ENCODE results near the gene TUBB.

Gene TUBB

DNA sequence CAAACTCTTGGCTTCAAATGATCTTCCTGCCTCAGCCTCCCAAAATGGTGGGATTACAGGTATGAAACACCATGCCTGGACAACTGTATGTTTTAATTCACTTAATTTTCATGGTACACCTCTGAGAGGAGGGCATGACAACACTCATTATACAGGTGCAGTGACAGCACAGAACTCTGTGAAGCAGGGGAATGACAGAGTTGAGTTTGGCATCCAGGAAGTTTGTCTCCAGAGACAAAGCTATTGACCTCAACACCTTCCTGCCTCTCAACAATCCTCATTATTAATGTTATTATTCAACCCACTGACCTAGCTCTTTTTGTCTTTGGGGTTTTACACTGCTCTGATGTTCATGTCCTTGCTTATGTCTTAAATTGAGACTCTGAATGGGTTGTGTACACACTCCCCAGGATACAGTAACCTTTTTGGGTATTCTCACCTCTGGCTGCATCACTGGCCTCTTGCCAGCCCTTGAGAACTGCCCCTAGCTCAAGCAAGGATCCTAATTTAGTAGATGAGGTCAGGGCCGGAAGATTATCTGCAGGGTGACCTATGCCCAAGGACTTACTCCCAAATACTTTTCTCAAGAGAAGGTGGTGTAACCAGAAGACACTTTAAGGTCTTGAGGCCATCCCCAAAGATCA lies 37.2 kb downstream of the TUBB start:
- H4K20me1 ChIP-seq (ENCODE audit: insufficient read depth, low read length): no peaks in the 10 kb centered on the region
- no peak overlapping the region for H3K4me2 ChIP-seq (ENCODE audit: low read depth, low read length)
- H3K27ac ChIP-seq (ENCODE audit: low read length): no peak overlapping the region
- H3K9ac ChIP-seq (ENCODE audit: low read length): no peak overlapping the region
- no peak for DNase-seq
- H2AFZ ChIP-seq (ENCODE audit: low read length): no peak overlapping the region
- peaks cover 4% of the 10 kb centered on the region; the same call in 1 of the 2 replicates for H3K27me3 ChIP-seq (replicated peaks; ENCODE audit: insufficient read depth, low read length)
- TF ChIP-seq EZH2 (optimal IDR thresholded peaks at IDR 0.05; ENCODE audit: low read depth, low read length): no peak
- TF ChIP-seq, protein P1, sequence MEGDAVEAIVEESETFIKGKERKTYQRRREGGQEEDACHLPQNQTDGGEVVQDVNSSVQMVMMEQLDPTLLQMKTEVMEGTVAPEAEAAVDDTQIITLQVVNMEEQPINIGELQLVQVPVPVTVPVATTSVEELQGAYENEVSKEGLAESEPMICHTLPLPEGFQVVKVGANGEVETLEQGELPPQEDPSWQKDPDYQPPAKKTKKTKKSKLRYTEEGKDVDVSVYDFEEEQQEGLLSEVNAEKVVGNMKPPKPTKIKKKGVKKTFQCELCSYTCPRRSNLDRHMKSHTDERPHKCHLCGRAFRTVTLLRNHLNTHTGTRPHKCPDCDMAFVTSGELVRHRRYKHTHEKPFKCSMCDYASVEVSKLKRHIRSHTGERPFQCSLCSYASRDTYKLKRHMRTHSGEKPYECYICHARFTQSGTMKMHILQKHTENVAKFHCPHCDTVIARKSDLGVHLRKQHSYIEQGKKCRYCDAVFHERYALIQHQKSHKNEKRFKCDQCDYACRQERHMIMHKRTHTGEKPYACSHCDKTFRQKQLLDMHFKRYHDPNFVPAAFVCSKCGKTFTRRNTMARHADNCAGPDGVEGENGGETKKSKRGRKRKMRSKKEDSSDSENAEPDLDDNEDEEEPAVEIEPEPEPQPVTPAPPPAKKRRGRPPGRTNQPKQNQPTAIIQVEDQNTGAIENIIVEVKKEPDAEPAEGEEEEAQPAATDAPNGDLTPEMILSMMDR (IDR thresholded peaks at IDR 0.05; ENCODE audit: low read length): no peak
- TF ChIP-seq EZH2phosphoT487 (IDR thresholded peaks at IDR 0.05; ENCODE audit: low read length): no peak
- H3K36me3 ChIP-seq (replicated peaks; ENCODE audit: insufficient read depth, low read length): no peaks in the 10 kb centered on the region
- H3K9me2 ChIP-seq (replicated peaks; ENCODE audit: insufficient read depth, low read length): no peaks in the 10 kb centered on the region
- no peak overlapping the region for H3K4me3 ChIP-seq (ENCODE audit: low read length)
- no peaks in the 10 kb centered on the region for H3K9me3 ChIP-seq (replicated peaks; ENCODE audit: insufficient read depth, low read length)
- H3F3A ChIP-seq (ENCODE audit: insufficient read depth, low read length): no peaks in the 10 kb centered on the region
- H3K4me1 ChIP-seq (ENCODE audit: low read length): no peaks in the 10 kb centered on the region
- H3K79me2 ChIP-seq (ENCODE audit: low read length): no peaks in the 10 kb centered on the region

DNA sequence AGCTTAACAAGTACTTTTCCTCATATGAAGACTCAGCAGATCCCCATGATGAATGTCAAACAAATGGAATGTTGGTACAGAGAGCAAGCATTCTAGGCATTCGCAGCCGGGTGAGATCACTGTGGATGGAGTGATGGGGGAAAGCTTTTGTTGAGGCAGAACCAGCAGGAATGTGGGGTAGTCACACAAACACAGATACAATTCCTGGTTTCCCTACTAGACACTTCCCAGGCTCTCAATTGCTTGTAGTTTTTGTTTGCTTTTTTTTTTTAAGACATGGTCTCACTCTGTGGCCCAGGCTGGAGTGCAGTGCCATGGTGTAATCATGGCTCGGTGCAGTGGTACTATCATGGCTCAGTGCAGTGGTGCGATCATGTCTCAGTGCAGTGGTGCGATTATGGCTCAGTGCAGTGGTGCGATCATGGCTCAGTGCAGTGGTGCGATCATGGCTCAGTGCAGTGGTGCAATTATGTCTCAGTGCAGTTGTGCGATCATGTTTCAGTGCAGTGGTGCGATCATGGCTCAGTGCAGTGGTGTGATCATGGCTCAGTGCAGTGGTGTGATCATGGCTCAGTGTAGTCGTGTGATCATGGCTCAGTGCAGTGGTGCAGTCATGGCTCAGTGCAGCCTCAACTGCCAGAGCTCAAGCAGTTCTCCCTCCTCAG lies 39.6 kb downstream of the TUBB start:
- Histone ChIP-seq H3K9ac (ENCODE audit: low read length) (no peak overlapping the region), H3K9me3 (replicated peaks; ENCODE audit: insufficient read depth, low read length) (no peaks in the 10 kb centered on the region), H2AFZ (ENCODE audit: low read length) (no peak overlapping the region), H4K20me1 (ENCODE audit: insufficient read depth, low read length) (no peaks in the 10 kb centered on the region), H3K36me3 (replicated peaks; ENCODE audit: insufficient read depth, low read length) (no peaks in the 10 kb centered on the region), H3K4me1 (ENCODE audit: low read length) (no peaks in the 10 kb centered on the region), H3K9me2 (replicated peaks; ENCODE audit: insufficient read depth, low read length) (no peaks in the 10 kb centered on the region), H3K27ac (ENCODE audit: low read length) (no peak overlapping the region), H3F3A (ENCODE audit: insufficient read depth, low read length) (no peaks in the 10 kb centered on the region), H3K4me3 (ENCODE audit: low read length) (no peak overlapping the region), H3K79me2 (ENCODE audit: low read length) (no peaks in the 10 kb centered on the region), H3K4me2 (ENCODE audit: low read depth, low read length) (no peak overlapping the region), H3K27me3 (replicated peaks; ENCODE audit: insufficient read depth, low read length) (peaks cover 10% of the 10 kb centered on the region)
- TF ChIP-seq, protein P1 (IDR thresholded peaks at IDR 0.05; ENCODE audit: low read length): no peak
- TF ChIP-seq EZH2 (optimal IDR thresholded peaks at IDR 0.05; ENCODE audit: low read depth, low read length) (no peak), EZH2phosphoT487 (IDR thresholded peaks at IDR 0.05; ENCODE audit: low read length) (no peak)
- no peak for DNase-seq

DNA sequence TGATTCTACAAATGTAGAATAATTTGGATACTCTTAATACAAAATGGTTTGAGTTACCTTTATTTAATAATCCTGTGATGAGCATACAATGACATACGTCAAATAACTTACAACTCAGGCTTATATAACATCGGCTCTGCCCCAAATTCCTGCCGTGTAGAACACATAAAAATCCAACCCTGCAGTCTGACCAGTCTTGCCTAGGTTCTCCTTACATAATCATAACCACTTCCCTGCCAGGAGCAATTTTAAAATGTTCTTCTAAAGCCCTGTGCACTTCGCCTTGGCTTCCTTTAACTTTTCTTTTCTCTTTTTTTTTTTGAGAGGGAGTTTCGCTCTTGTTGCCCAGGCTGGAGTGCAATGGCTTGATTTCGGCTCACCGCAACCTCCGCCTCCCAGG lies 40.4 kb downstream of the TUBB start:
- H2AFZ ChIP-seq (ENCODE audit: low read length): no peak overlapping the region
- H3K9ac ChIP-seq (ENCODE audit: low read length): no peak overlapping the region
- H3K79me2 ChIP-seq (ENCODE audit: low read length): no peaks in the 10 kb centered on the region
- no peaks in the 10 kb centered on the region for H3K4me1 ChIP-seq (ENCODE audit: low read length)
- no peaks in the 10 kb centered on the region for H4K20me1 ChIP-seq (ENCODE audit: insufficient read depth, low read length)
- H3K4me2 ChIP-seq (ENCODE audit: low read depth, low read length): no peak overlapping the region
- H3K36me3 ChIP-seq (replicated peaks; ENCODE audit: insufficient read depth, low read length): no peaks in the 10 kb centered on the region
- TF ChIP-seq, protein P1 (IDR thresholded peaks at IDR 0.05; ENCODE audit: low read length): no peak
- no peak for TF ChIP-seq EZH2 (optimal IDR thresholded peaks at IDR 0.05; ENCODE audit: low read depth, low read length)
- no peak for TF ChIP-seq EZH2phosphoT487 (IDR thresholded peaks at IDR 0.05; ENCODE audit: low read length)
- H3K27ac ChIP-seq (ENCODE audit: low read length): no peak overlapping the region
- H3K9me3 ChIP-seq (replicated peaks; ENCODE audit: insufficient read depth, low read length): no peaks in the 10 kb centered on the region
- H3K4me3 ChIP-seq (ENCODE audit: low read length): no peak overlapping the region
- H3K27me3 ChIP-seq (replicated peaks; ENCODE audit: insufficient read depth, low read length): peaks cover 10% of the 10 kb centered on the region
- no peak for DNase-seq
- no peaks in the 10 kb centered on the region for H3F3A ChIP-seq (ENCODE audit: insufficient read depth, low read length)
- no peaks in the 10 kb centered on the region for H3K9me2 ChIP-seq (replicated peaks; ENCODE audit: insufficient read depth, low read length)
